ENCODE measurements around the gene RTF1.

RTF1 gene

GRCh38 chr15:41487802-41488201 lies 70.9 kb downstream of the RTF1 start:
- no peak for DNase-seq (ENCODE audit: low read depth in 3 of 3)

- DNase-seq (ENCODE audit: low read depth in 3 of 3): no peak
Observed at GRCh38 chr15:41489641-41490040, 72.7 kb downstream of the RTF1 start.

- DNase-seq (ENCODE audit: low read depth in 3 of 3): no peak
Observed at GRCh38 chr15:41490355-41490754, 73.5 kb downstream of the RTF1 start.

GRCh38 chr15:41491889-41492288 lies 75.0 kb downstream of the RTF1 start:
- DNase-seq (ENCODE audit: low read depth in 3 of 3): no peak

DNA sequence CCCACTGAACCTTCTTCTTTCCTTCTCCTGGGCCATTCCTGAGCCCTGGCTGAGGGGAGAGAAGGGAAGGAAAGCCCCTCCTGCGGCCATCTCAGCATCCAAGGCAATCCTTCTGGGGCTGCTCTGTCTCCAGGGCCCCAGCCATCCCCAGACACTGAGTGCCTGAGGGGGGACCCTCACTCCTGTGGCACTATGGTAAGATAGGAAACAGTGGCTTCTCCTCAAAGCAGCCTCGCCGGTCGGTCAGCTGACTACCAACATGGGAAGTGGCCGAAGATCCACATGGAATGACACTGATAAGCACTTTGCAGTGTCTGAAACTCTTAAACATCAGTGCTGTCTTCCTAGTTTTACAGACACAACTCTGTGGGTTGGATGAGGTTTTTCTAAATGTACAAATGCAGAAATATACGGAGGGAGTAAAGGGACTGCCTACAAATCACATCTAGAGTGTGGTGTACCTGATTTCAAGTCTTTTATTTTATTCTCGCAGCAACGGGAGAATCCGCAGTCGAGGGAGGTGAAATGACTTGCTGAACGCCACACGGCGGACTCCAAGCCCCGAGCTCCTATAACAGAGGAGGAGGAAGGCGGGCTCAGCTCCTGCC lies 75.8 kb downstream of the RTF1 start:
- DNase-seq (ENCODE audit: low read depth in 3 of 3): no peak

DNA sequence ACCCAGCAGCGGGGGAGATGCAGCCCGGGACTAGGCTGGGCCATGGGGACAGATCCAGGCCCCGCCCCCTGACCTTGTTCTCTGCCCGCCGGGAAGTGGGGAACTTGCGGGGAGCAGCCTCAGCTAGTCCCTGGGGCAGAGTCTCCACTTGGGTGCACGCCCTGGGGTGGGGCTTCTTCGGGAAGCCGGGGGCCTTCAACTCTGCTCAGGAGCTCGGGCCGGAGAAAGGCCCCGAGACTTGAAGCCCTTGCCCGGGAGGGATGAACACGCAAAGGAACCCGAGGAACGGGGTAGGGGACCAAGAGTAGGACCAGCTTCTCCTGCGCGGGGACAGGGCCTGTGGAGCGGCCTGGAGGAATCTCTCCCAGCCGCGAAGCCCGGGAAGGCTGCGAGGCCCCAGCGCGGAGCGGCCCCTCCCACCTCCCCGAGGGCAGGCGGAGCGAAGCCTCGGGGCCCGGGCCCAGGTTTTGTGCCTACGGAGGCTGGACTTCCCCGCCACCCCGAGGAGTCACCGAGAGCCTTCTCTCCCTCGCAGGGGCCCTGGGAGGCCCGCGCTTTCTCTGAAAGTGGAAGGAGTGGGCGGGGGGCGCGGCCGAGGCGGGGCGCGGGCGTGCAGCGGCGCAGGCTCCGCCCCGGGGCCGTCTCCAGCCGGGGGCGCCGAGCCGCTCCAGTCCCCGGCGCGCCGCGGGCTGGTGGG lies 76.5 kb downstream of the RTF1 start, which contains the start of gene ITPKA:
TSS of gene ITPKA (plus strand) at position 670 of the 697 bp plus-strand sequence. CDS start 54 bp downstream, outside the sequence.
- peak; percentile 77 to 92 (median 82) for DNase-seq (ENCODE audit: low read depth in 3 of 3)

DNA sequence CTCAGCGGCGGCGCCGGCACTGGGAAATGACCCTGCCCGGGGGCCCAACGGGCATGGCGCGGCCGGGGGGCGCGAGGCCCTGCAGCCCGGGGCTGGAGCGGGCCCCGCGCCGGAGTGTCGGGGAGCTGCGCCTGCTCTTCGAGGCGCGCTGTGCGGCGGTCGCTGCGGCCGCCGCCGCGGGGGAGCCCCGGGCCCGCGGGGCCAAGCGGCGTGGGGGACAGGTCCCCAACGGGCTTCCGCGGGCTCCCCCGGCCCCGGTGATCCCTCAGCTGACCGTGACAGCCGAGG lies 77.0 kb downstream of the RTF1 start:
- DNase-seq (ENCODE audit: low read depth in 3 of 3): no peak

DNA sequence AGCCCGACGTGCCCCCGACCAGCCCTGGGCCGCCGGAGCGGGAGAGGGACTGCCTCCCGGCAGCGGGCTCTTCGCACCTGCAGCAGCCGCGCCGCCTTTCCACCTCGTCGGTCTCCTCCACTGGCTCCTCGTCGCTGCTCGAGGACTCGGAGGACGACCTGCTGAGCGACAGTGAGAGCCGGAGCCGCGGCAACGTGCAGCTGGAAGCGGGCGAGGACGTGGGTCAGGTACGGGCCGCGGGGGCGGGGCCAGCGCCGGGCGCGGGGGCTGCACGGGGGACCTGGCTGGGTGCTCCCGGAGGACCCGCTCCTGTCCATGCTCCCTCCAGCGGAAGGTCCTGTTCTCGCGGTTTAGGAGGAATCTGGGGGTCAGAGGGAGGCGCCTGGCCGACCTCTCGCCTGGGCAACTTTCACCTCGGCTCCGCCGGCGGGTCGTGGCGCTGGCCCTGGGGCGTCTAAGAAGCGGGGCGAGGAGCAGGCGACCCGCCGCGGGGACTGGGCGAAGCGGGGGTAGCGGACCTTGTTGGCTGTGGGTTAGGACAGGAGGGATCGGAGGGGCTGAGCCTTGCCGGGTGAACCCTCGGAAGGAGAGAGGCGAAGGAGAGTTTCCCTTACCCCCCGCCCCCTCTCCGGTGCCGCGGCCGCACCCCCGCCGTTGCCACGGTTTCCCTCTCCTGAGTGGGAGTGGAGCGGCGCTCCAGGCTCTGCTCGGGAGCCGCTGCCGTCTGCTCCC lies 77.5 kb downstream of the RTF1 start:
- no peak for DNase-seq (ENCODE audit: low read depth in 3 of 3)

DNA sequence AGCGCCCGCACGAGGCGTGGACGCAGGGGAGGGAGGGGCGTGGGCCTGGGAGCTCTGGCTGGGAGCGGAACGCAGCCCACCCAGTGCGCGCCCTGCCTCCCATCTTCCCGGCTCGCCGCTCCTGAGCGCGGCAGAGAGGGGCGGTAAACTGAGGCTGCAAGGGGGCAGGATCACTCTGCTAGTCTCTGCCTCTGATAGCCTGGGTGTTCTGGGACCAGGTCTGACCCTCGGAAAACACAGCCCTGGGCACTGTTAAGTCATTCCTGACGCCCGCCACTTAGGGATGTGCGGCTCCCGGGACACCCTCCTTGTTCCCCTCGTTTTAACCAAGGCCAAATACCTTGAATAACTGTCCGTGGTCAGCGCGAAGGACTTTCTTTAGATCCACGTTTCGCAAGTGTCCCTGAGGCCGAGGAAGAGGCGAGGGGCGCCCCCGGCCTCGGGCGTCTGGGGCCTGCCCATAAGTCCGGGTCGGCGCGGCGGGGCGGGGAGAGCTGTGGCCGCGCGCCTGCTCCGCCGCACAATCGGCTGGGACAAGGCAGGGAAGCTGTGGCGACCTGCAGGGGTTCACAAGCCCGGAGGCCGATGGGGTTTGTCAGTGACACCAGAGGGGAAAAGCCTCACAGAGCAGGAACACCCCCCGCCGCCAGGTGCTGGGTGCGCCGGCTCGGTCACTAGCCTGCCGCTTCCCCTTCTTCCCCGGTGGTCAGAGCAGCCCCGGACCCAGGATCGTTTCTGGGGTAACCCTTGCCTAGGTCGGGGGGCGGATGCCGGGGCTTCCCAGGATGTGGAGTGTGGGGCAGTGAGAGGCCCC lies 78.2 kb downstream of the RTF1 start:
- DNase-seq (ENCODE audit: low read depth in 3 of 3): no peak

GRCh38 chr15:41495736-41496599 lies 79.1 kb downstream of the RTF1 start:
- no peak for DNase-seq (ENCODE audit: low read depth in 3 of 3)

GRCh38 chr15:41498657-41499056 lies 81.8 kb downstream of the RTF1 start:
- no peak for DNase-seq (ENCODE audit: low read depth in 3 of 3)

DNA sequence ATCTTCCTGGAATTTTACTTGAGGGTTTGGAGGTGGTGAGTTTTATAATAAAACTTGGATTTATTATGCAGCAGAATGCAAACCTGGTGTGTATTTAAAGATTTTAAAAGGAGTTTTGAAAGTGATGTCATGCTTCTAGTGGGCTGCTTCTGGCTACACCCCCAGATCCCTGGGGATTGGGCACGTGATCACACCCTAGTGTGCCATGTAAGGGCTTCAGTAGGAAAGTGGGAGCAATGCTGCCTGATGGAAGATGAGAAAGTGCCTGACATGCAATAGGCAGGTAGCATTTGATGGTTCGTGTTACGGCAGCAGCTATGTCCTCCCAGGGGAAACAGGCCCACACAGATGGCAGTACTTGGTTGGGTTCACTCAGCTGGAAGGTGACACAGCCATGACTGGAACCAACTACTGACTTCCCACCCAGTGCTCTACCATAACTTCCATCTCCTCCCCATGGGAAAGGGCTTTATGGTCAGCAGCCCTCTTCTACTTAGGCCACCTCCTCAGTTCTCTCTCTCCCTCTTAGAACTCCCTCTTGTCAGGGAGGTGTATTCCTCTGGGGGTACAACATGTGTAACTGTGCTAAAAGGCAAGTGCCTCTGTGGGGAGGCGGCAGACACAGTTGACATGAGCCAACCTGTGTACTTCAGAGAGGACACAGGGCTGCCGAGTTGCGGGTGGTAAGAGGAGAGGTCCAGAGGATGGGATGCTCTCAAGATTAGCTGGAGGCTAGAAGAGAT lies 82.4 kb downstream of the RTF1 start:
- no peak for DNase-seq (ENCODE audit: low read depth in 3 of 3)

- no peak for DNase-seq (ENCODE audit: low read depth in 3 of 3)
Observed at GRCh38 chr15:41501191-41501917, 84.5 kb downstream of the RTF1 start.

DNA sequence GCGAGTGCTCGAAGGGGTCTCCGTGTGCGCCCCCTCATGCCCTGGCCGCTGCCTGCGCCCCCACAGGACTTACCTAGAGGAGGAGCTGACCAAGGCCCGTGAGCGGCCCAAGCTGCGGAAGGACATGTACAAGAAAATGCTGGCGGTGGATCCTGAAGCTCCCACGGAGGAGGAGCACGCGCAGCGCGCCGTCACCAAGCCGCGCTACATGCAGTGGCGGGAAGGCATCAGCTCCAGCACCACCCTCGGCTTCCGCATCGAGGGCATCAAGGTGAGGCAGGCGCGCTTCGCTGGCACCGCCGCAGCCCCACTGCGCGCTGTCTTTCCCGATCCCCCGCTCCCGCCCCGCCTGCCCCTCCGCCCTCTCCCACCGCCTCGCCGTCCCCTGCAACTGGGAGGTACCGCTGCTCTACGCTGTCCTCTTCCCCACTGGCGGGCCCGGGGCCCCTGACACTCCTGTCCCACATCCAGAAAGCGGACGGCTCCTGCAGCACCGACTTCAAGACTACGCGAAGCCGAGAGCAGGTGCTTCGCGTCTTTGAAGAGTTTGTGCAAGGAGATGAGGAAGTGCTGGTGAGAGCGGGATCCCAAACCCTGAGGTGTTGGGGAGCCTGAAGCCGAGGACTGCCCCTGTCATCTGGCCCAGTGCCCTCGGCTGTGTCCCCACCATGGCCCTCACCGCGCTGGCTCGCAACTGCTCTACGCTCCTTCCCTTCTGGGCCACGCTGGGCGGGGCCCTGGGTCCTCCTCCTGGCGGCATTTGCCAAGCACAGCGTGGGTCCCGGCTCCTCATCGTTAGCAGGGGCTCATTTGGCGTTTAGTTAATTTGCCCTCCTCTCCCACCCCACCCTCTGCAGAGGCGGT lies 85.3 kb downstream of the RTF1 start:
- DNase-seq (ENCODE audit: low read depth in 3 of 3): no peak

DNA sequence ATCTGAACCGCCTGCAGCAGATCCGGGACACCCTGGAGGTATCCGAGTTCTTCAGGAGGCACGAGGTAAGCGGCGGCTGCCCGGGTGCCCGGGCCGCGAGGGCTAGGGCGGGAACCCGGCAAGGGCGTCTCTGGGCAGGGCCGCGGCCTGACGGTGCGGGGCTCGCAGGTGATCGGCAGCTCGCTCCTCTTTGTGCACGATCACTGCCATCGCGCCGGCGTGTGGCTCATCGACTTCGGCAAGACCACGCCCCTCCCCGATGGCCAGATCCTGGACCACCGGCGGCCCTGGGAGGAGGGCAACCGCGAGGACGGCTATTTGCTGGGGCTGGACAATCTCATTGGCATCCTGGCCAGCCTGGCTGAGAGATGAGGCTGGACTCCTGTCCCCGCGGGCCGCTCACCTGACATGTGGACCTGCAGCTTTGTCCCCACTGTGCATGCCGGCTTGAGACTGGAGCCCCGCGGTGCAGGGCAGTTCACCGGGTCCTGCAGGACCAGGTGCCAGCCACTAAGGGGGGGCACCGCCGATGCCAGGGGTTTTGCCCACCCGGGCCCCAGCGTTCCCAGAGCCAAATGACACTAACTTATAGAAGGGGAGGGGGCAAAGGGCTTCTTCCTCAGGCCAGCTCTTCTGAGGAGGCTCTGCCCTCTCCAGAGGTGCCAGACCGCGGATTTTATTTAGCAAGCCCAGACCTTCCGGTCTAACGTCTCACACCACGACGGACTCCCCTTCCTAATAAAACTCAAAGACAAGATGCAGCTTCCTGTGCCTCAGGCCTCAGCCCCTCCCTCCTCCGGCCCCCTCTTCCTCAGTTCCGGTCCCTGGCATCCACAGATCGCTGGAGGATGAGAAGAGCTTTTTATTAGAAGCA lies 86.1 kb downstream of the RTF1 start:
- DNase-seq (ENCODE audit: low read depth in 3 of 3): no peak

GRCh38 chr15:41503669-41504010 lies 86.7 kb downstream of the RTF1 start:
- DNase-seq (ENCODE audit: low read depth in 3 of 3): no peak

- DNase-seq (ENCODE audit: low read depth in 3 of 3): no peak
Observed at GRCh38 chr15:41504751-41505492, 88.0 kb downstream of the RTF1 start.
